DND-41 (cell line): Measurements from ENCODE around the gene ASXL1.
"Not testable (repeated sequence)": the region's sequence is repeated elsewhere in the genome, so short reads cannot be mapped to it uniquely, and the experiment has no call there.

Experiments used
- EZH2 ChIP-seq: IDR thresholded peaks from 3 replicates; pipeline ENCODE4 v1.6.1; 2012; ENCODE audit warnings: borderline replicate concordance, low read depth, mild to moderate bottlenecking, moderate library complexity, low read length, inconsistent platforms; ENCODE audit not compliant: severe bottlenecking
- TF ChIP-seq, protein P1 (sequence below): IDR thresholded peaks from 2 replicates; pipeline ENCODE4 v1.5.1; 2012; ENCODE audit warnings: borderline replicate concordance, low read length, moderate library complexity, mild to moderate bottlenecking; ENCODE audit not compliant: poor library complexity, severe bottlenecking; ENCODE audit errors: extremely low read depth

DNA sequence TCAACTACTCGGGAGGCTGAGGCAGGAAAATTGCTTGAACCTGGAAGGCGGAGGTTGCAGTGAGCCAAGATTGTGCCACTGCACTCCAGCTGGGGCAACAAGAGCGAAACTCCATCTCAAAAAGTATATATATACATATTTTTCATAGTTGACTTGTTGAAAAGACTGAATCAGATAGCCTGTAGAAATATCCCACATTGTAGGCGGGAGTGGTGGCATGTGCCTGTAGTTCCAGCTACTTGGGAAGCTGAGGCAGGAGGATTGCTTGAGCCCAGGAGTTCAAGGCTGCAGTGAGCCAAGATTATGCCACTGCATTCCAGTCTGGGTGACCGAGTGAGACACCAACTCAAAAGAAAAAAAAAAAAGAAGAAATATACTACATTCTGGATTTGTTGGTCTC, 34.4 kb upstream of the ASXL1 start:
- TF ChIP-seq, protein P1, sequence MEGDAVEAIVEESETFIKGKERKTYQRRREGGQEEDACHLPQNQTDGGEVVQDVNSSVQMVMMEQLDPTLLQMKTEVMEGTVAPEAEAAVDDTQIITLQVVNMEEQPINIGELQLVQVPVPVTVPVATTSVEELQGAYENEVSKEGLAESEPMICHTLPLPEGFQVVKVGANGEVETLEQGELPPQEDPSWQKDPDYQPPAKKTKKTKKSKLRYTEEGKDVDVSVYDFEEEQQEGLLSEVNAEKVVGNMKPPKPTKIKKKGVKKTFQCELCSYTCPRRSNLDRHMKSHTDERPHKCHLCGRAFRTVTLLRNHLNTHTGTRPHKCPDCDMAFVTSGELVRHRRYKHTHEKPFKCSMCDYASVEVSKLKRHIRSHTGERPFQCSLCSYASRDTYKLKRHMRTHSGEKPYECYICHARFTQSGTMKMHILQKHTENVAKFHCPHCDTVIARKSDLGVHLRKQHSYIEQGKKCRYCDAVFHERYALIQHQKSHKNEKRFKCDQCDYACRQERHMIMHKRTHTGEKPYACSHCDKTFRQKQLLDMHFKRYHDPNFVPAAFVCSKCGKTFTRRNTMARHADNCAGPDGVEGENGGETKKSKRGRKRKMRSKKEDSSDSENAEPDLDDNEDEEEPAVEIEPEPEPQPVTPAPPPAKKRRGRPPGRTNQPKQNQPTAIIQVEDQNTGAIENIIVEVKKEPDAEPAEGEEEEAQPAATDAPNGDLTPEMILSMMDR, result not testable (repeated sequence)
- not testable (repeated sequence) for TF ChIP-seq EZH2
